ENCODE data around the gene UNC5C.

The UNC5C gene

GRCh38 chr4:95546221-95546620, 2.6 kb downstream of the UNC5C start:
- no peak for DNase-seq

GRCh38 chr4:95545546-95545945, 3.2 kb downstream of the UNC5C start:
- DNase-seq, result no peak

- DNase-seq, result no peak
These were observed 4.4 kb downstream of the UNC5C start for GRCh38 chr4:95544113-95545103.

GRCh38 chr4:95541889-95542607, 6.7 kb downstream of the UNC5C start:
- no peak for DNase-seq

GRCh38 chr4:95541094-95541493, 7.7 kb downstream of the UNC5C start:
- DNase-seq, result no peak

GRCh38 chr4:95540227-95540626, 8.5 kb downstream of the UNC5C start:
- no peak for DNase-seq

GRCh38 chr4:95539106-95539505, 9.7 kb downstream of the UNC5C start:
- no peak for DNase-seq

- no peak for DNase-seq
These were observed 10.8 kb downstream of the UNC5C start for GRCh38 chr4:95537863-95538488.

GRCh38 chr4:95537191-95537590, 11.6 kb downstream of the UNC5C start:
- no peak for DNase-seq

GRCh38 chr4:95536650-95537049, 12.1 kb downstream of the UNC5C start:
- DNase-seq, result no peak

GRCh38 chr4:95535180-95535579, 13.6 kb downstream of the UNC5C start:
- DNase-seq, result no peak

- DNase-seq, result no peak
These were observed 14.7 kb downstream of the UNC5C start for GRCh38 chr4:95534032-95534431.

GRCh38 chr4:95533254-95533653, 15.5 kb downstream of the UNC5C start:
- DNase-seq, result no peak

GRCh38 chr4:95532305-95532704, 16.5 kb downstream of the UNC5C start:
- no peak for DNase-seq

GRCh38 chr4:95531141-95531540, 17.6 kb downstream of the UNC5C start:
- DNase-seq, result no peak

GRCh38 chr4:95529946-95530345, 18.8 kb downstream of the UNC5C start:
- no peak for DNase-seq

GRCh38 chr4:95528388-95528948, 20.3 kb downstream of the UNC5C start:
- DNase-seq, result no peak

GRCh38 chr4:95526075-95526474, 22.7 kb downstream of the UNC5C start:
- no peak for DNase-seq

- no peak for DNase-seq
These were observed 24.0 kb downstream of the UNC5C start for GRCh38 chr4:95524729-95525128.

GRCh38 chr4:95524184-95524583, 24.6 kb downstream of the UNC5C start:
- no peak for DNase-seq

GRCh38 chr4:95522682-95523530, 25.9 kb downstream of the UNC5C start:
- no peak for DNase-seq
